ENCODE data around the gene UBE2M. TPM values are rescaled to one million over a fixed set of nuclear protein-coding genes. Genes with fewer than 3 reads are reported as not detected.
"Not testable (repeated sequence)": the region's sequence is repeated elsewhere in the genome, so short reads cannot be mapped to it uniquely, and the experiment has no call there.

The UBE2M gene
- total RNA-seq, 1 experiment from 2014 or later, result 239 TPM

DNA sequence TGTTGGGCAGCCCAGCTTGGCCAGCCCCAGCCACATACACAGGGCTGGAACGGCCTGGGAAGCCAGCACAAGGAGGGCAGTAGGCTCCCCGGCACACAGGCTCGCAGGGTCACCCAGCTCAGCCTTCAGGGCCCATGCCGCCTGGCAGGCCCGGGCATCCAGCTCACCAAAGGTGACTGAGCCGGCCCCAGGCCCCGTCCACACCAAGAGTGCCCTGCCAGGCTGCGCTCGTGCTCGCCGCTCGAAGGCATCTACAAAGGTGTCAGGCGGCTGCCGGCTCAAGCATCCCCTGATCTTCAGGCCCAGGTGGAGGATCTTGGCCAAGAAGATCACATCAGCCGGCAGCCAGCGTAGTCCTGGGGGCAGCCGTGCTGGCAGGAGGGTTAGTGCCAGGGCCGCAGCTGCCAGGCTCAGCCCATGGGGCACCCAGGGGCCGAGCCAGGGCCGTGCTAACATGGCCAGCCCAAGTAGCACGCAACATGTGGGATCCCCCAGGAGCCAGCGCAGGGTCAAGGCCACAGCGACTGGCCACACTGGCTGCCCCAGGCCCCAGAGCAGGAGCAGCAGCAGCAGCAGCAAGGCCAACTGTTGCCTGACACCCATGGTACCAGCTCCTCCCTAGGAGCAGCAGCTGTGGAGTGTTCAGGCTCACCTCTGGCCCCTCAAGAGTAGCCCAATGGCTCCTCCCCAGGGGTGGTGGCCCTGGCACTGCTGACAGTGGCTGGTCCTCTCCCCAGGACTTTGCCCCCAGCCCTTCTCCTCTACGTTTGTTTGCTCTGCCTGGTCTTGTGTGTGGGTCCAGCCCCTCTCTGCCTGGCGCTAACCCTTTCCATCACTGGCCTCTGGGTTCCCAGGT lies 46.8 kb downstream of the UBE2M start, which contains the start of gene SLC27A5:
Gene SLC27A5 (minus strand): TSS at position 640 of the 856 bp plus-strand sequence. CDS start 37 bp downstream, at position 603.
- H3K36me3 ChIP-seq, result peaks cover 15% of the 10 kb centered on the region
- no peak within 1 kb of the TSS for H3K4me3 ChIP-seq
- no peaks in the 10 kb centered on the region for H3K27me3 ChIP-seq
- DNase-seq, result no peak
- no peaks in the 10 kb centered on the region for H3K9me3 ChIP-seq

DNA sequence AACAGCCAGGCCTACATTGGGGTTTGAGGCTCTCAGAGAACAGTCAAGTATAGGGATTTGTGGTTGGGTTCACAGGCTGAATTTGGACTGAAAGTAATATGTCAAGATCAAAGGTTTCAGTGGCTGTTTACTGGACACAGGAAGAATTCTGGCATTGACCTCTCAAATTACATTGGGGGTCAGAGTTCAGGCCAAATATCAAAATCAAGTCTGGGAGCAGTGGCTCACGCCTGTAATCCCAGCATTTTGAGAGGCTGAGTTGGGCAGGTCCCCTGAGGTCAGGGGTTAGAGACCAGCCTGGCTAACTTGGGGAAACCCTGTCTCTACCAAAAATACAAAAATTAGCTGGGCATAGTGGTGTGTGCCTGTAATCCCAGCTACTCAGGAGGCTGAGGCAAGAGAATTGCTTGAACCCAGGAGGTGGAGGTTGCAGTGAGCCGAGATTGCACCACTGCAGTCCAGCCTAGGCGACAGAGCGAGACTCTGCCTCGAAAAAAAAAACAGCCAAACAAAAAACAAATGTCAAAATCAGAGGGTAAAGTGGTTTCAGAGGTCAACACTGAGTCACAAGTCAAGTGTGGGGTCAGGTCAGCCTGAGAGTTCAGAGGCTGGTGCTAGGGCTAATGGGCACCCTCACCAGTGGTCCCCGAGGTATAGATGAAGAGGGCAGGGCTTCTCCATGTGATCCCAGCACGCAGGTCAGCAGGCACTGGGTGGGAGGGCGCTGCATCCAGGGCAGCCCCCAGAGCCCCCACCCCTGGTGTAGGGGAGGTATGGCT lies 48.1 kb downstream of the UBE2M start:
- Histone ChIP-seq H3K9me3 (no peaks in the 10 kb centered on the region), H3K4me3 (no peak overlapping the region), H3K36me3 (peaks cover 6% of the 10 kb centered on the region; the same call in 1 of the 2 replicates), H3K27me3 (no peaks in the 10 kb centered on the region)
- no peak for DNase-seq

DNA sequence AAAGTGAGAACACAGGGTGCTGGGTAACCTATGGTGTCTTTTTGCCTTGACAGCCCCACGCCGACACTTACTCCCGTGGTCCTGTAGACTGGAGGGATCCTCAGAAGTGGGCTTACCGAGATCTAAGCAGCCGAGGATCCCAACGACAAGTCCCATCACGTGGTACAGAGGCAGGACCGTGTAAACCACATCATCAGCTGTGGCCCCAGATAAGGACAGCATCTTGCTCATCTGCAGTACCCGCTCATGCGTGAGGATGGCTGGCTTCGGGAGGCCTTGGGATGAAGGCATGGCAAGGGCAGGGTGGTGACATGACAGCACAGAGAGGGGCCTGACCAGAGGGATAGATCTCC lies 48.7 kb downstream of the UBE2M start:
- no peaks in the 10 kb centered on the region for H3K27me3 ChIP-seq
- H3K9me3 ChIP-seq, result no peaks in the 10 kb centered on the region
- DNase-seq, result no peak
- H3K36me3 ChIP-seq, result peaks cover 6% of the 10 kb centered on the region; the same call in 1 of the 2 replicates
- H3K4me3 ChIP-seq, result no peak overlapping the region

DNA sequence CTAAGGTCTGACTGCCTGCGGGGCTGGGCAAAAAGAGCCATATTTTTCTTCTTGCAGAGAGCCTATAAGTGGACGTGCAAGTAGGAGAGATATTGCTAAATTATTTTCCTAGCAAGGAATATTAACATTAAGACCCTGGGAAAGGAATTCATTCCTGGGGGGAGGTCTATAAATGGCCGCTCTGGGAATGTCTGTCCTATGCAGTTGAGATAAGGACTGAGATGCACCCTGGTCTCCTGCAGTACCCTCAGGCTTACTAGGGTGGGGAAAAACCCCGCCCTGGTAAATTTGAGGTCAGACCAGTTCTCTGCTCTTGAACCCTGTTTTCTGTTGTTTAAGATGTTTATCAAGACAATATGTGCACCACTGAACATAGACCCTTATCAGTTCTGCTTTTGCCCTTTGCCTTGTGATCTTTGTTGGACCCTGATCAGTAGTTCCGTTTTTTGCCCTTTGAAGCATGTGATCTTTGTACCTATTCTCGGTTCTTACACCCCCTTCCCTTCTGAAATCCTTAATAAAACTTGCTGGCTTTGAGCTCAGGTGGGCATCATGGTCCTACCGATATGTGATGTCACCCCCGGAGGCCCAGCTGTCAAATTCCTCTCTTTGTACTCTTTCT lies 50.7 kb downstream of the UBE2M start:
- H3K27me3 ChIP-seq, DNase-seq, H3K9me3 ChIP-seq, H3K4me3 ChIP-seq, H3K36me3 ChIP-seq: not testable (repeated sequence)

Other genes starting within 250 kb of the UBE2M start
- gene ZSCAN22, start 231.6 kb downstream of the UBE2M start, total RNA-seq (2014; rRNA removed; shearing (Covaris generic); ENCODE audit: low replicate concordance), result 0.12 and 2.5 TPM in 2 replicates
- gene A1BG, start 205.1 kb downstream of the UBE2M start, total RNA-seq (2014; rRNA removed; shearing (Covaris generic); ENCODE audit: low replicate concordance), result 29.0 TPM in 1 of 2 replicates, not detected in the other
- gene ZNF497, start 195.9 kb downstream of the UBE2M start, total RNA-seq (2014; rRNA removed; shearing (Covaris generic); ENCODE audit: low replicate concordance), result 3.0 and 3.2 TPM in 2 replicates
- gene ZNF837, start 177.6 kb downstream of the UBE2M start, total RNA-seq (2014; rRNA removed; shearing (Covaris generic); ENCODE audit: low replicate concordance), result 1.4 and 4.0 TPM in 2 replicates
- gene RPS5, start 171.3 kb downstream of the UBE2M start, total RNA-seq (2014; rRNA removed; shearing (Covaris generic); ENCODE audit: low replicate concordance), result 3,455 and 3,636 TPM in 2 replicates
- 6.6 TPM in 1 of 2 replicates, not detected in the other for gene RNF225, start 163.0 kb downstream of the UBE2M start, total RNA-seq (2014; rRNA removed; shearing (Covaris generic); ENCODE audit: low replicate concordance)
- gene ZNF584, start 150.0 kb downstream of the UBE2M start, total RNA-seq (2014; rRNA removed; shearing (Covaris generic); ENCODE audit: low replicate concordance), result 25.3 and 32.4 TPM in 2 replicates
- not detected in 2 replicates for gene ZNF132, start 118.5 kb downstream of the UBE2M start, total RNA-seq (2014; rRNA removed; shearing (Covaris generic); ENCODE audit: low replicate concordance)
- 11.5 and 22.9 TPM in 2 replicates for gene ZNF324B, start 107.0 kb downstream of the UBE2M start, total RNA-seq (2014; rRNA removed; shearing (Covaris generic); ENCODE audit: low replicate concordance)
- 15.2 and 16.0 TPM in 2 replicates for gene ZNF324, start 91.5 kb downstream of the UBE2M start, total RNA-seq (2014; rRNA removed; shearing (Covaris generic); ENCODE audit: low replicate concordance)
- gene ZNF446, start 82.3 kb downstream of the UBE2M start, total RNA-seq (2014; rRNA removed; shearing (Covaris generic); ENCODE audit: low replicate concordance), result 18.4 and 23.5 TPM in 2 replicates
- 5.5 and 13.0 TPM in 2 replicates for gene SLC27A5, start 46.6 kb downstream of the UBE2M start, total RNA-seq (2014; rRNA removed; shearing (Covaris generic); ENCODE audit: low replicate concordance)
- 8.3 and 24.7 TPM in 2 replicates for gene ZBTB45, start 38.8 kb downstream of the UBE2M start, total RNA-seq (2014; rRNA removed; shearing (Covaris generic); ENCODE audit: low replicate concordance)
- gene TRIM28, start 14.5 kb downstream of the UBE2M start, total RNA-seq (2014; rRNA removed; shearing (Covaris generic); ENCODE audit: low replicate concordance), result 352 and 641 TPM in 2 replicates
- 50.3 and 58.8 TPM in 2 replicates for gene CHMP2A, start 3.5 kb downstream of the UBE2M start, total RNA-seq (2014; rRNA removed; shearing (Covaris generic); ENCODE audit: low replicate concordance)
- 9.4 and 23.8 TPM in 2 replicates for gene MZF1, start 14.7 kb upstream of the UBE2M start, total RNA-seq (2014; rRNA removed; shearing (Covaris generic); ENCODE audit: low replicate concordance)

Measured in MG63 (cell line).